Esophagus muscularis mucosa (tissue), 4 donors: Measurements from ENCODE around the gene TNRC6A.

ENCODE experiments used
- CTCF ChIP-seq, 3 experiments: fragments of 200-600 bp in 2 of 3; fragments of 450-650 bp in 1 of 3; sonication (generic) in 2 of 3; IDR thresholded peaks; one replicate each; pipeline ENCODE4 v1.5.1; 2017 to 2019; ENCODE audit warnings: antibody characterized with exemption in 3 of 3, mild to moderate bottlenecking in 2 of 3, moderate library complexity in 1 of 3
- EP300 ChIP-seq: sonication (generic); formaldehyde crosslinking; IDR thresholded peaks from one replicate; pipeline ENCODE4 v1.6.1; 2017; ENCODE audit warnings: antibody characterized with exemption
- POLR2A ChIP-seq: fragments of 450-650 bp; IDR thresholded peaks from one replicate; pipeline ENCODE4 v1.6.1; 2017; ENCODE audit warnings: antibody characterized with exemption, moderate library complexity, mild to moderate bottlenecking, low read depth

GRCh38 chr16:24855678-24856077 lies 126.2 kb downstream of the TNRC6A start:
- TF ChIP-seq CTCF (IDR thresholded peaks at IDR 0.05): no peak
- TF ChIP-seq POLR2A: no peak
- TF ChIP-seq EP300: no peak
